Ovary (tissue), 3 donors: ENCODE measurements around the gene UBL5.

Source experiments
- CTCF ChIP-seq, 3 donors: fragments of 450-650 bp in 2 of 3; fragments of 200-600 bp in 1 of 3; IDR thresholded peaks; one replicate each; pipeline versions ENCODE4 v1.5.1 to v1.8.0; 2016 to 2022; ENCODE audit warnings: antibody characterized with exemption in 3 of 3, mild to moderate bottlenecking in 1 of 3
- EP300 ChIP-seq: sonication (generic); formaldehyde crosslinking; IDR thresholded peaks from one replicate; pipeline ENCODE4 v1.6.1; 2017; ENCODE audit warnings: antibody characterized with exemption
- POLR2A ChIP-seq: fragments of 450-650 bp; IDR thresholded peaks from one replicate; pipeline ENCODE4 v1.6.1; 2017; ENCODE audit warnings: antibody characterized with exemption, mild to moderate bottlenecking, moderate library complexity
- donor health status: DM: no; HTN: no; CAD: no.

- TF ChIP-seq CTCF (IDR thresholded peaks at IDR 0.05): no peak
- TF ChIP-seq POLR2A: peak; percentile 40
- no peak for TF ChIP-seq EP300
These were observed 35.3 kb upstream of the UBL5 start for GRCh38 chr19:9792206-9793070.
